COLO829 (cell line): Measurements from ENCODE around the gene ASIC4.

Experiments used
- DNase-seq: peaks from one replicate; pipeline ENCODE4 v3.0.0; 2012; ENCODE audit warnings: low spot score

ASIC4 gene

DNA sequence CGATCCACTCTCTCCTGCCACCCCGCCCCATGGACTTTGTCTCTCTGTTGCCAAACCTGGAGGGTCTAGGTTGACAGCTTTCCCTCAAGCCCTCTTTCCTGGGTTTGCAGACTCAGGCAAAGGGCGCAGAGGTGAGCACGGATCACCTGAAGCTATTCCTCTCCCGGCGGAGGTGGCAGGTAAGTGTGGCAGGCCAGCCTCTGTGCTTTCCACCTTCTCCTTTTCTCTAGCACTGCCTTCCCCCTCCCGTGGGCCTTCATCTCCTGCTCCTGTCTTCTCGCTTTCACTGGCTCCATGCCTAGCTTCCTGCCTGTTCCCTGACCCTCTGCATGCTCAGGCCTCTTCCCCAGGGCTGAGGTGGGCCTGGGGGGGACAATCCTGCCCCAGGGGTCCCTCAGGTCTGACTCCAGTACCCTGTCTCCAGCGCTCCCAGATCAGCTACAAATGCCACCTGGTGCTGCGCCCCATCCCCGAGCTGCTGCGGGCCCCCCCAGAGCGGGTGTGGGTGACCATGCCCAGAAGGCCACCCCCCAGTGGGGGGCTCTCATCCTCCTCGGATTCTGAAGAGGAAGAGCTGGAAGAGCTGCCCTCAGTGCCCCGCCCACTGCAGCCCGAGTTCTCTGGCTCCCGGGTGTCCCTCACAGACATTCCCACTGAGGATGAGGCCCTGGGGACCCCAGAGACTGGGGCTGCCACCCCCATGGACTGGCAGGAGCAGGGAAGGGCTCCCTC is 31.4 kb upstream of the ASIC4 start:
- no peak for DNase-seq

GRCh38 chr2:219483451-219484342 is 30.6 kb upstream of the ASIC4 start:
- DNase-seq, result no peak

GRCh38 chr2:219484343-219485200 is 29.7 kb upstream of the ASIC4 start:
- no peak for DNase-seq

- no peak for DNase-seq
Observed at GRCh38 chr2:219485201-219485580, 29.1 kb upstream of the ASIC4 start.

DNA sequence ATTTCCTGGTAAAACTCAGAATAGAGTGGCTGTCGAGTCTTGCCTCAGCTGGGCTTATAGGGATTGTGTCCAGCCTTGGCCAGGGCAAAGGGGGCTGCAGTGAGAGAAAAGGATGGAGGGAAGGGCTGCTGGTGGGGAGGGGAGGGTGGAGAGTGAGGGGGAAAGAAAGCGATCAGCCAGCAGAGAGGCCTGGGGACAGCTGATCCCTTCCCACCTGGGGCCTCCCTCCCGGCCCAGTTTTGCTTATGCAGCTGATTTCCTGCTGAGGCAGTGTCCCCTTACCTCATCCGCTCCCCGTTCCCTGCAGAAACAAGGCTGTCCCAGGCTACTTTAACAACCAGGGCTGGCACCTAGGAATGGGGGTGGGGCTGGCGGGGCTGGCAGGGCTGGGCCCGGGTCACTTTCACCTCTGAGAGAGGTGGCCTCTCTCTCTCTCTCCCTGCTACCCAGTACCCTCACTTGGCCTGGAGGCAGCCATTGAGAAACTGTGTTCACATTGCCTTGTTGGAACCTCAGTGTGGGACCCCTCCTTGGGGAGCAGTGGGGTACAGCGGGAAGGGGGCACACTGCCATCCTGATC is 27.8 kb upstream of the ASIC4 start:
- DNase-seq, result no peak

DNA sequence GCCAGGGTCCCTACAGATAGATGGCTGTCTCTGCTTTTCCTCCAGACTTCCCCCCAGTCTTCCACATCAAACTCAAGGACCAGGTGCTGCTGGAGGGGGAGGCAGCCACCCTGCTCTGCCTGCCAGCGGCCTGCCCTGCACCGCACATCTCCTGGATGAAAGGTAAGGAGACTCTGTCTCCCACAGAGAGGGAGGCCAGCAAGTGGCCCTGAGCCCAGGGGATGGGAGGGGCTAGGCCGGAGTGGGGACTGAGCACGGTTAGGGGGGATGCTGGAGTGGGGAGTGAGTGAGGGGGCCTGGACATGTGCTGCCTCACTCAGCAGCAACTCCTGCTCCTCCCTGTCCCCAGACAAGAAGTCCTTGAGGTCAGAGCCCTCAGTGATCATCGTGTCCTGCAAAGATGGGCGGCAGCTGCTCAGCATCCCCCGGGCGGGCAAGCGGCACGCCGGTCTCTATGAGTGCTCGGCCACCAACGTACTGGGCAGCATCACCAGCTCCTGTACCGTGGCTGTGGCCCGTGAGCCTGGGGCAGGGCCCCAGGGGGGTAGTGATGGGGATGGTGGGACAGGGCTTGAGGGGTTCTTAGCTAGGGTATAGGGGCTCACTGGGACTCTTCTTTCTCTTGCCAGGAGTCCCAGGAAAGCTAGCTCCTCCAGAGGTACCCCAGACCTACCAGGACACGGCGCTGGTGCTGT is 26.0 kb upstream of the ASIC4 start:
- DNase-seq, result no peak

GRCh38 chr2:219488844-219489194 is 25.5 kb upstream of the ASIC4 start:
- no peak for DNase-seq

- no peak for DNase-seq
Observed at GRCh38 chr2:219489315-219489714, 25.0 kb upstream of the ASIC4 start.

- no peak for DNase-seq
Observed at GRCh38 chr2:219490186-219490585, 24.1 kb upstream of the ASIC4 start.

DNA sequence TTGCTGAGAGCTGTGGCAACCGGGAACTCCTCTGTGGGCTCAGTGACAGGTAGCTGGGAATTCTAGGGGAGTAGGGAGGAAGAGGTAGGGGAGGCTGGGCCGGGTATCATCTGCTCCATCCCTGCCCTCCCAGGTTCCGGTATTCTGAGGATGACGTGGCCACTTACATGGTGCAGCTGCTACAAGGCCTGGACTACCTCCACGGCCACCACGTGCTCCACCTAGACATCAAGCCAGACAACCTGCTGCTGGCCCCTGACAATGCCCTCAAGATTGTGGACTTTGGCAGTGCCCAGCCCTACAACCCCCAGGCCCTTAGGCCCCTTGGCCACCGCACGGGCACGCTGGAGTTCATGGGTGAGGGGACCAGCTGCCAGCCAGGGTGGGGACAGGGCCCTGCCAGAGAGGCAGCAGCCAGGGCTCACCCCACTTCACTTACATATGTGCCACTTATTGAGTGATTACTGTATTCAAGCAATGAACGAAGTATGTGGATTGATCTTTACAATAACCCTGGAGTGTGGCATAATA is 23.6 kb upstream of the ASIC4 start:
- DNase-seq, result no peak

DNA sequence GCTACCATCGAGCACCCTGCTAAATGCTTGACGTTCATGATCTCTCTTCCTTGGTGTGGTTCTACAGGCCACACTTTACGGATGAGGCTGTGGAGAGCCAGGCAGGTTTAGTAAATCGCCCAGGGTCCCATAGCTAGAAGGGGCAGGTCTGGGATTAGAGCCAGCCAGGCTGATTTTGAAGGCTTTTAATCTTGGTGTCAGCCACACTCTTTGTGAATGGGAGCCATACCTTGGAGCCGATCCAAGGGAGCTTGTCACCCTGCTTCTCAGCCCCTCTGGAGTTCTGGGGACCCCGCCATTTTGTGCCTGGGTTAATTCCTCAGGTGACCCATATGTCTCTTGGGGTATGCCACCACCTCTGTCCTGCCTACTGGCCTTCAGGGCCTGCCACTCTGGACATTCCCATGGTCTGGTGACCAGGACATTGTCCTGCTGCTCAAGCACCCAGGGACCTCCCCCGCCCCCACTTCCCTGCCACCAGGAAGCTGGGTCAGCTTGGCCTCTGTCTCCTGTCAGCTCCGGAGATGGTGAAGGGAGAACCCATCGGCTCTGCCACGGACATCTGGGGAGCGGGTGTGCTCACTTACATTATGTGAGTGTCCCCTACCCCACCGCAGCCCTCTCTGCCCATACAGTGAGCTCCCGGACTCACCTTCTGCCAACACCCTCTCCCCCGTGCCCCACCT is 22.9 kb upstream of the ASIC4 start:
- DNase-seq, result no peak

GRCh38 chr2:219492575-219492974 is 21.7 kb upstream of the ASIC4 start:
- DNase-seq, result no peak

DNA sequence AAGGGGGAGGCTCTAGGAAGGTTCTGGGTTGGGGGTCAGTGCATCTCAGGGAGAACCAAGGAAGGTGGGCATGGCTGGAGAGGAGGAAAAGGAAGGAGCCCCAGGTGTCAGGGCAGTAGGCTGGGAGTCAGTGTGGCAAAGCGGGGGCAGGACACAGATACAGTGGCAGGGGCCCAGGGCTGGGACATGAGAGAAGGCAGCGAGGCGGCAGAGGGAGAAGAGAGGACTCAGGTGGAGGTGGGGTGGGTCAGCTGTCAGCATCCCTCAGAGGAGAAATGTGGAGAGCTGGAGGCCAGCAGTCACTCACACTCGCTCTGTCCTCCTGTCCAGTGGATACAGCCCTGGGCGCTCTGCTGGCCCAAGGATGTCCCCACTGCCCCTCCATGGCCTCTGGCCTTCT is 21.2 kb upstream of the ASIC4 start:
- no peak for DNase-seq

- DNase-seq, result no peak
Observed at GRCh38 chr2:219494952-219495530, 19.2 kb upstream of the ASIC4 start.

GRCh38 chr2:219495531-219496122 is 18.7 kb upstream of the ASIC4 start:
- peak; percentile 61 for DNase-seq

DNA sequence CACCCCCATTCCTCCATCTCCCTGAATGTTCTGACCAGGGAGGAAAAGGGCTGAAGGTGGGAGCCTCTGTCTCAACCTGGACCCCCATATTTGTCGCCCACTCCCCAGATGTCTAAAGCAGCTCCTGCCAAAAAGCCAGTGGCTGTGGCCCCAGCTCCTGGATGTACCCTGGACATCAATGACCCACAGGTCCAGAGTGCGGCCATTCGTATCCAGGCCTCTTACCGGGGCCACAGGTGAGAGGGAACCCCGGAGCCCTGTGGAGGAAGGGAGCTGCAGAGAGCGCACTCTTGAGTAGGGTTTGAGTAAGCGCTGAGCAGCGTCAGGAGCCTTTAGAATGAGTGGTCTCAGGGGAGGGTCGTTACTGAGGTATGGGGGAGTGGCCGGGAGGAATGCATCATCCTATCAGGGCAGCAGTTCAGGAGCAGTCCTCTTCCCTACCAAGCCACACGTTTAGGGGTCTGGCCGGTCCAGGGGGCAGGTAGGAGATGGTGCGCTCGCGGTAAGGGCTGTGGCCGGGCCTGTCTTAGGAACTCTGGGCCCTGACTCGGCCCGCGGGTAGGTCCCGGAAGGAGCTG is 17.9 kb upstream of the ASIC4 start:
- no peak for DNase-seq

GRCh38 chr2:219496825-219497494 is 17.3 kb upstream of the ASIC4 start:
- no peak for DNase-seq

- DNase-seq, result peak; percentile 85
Observed at GRCh38 chr2:219497495-219498279, 16.6 kb upstream of the ASIC4 start.
